ENCODE measurements around the gene PLCB1.

Gene PLCB1

GRCh38 chr20:8505476-8506200 is 373.6 kb downstream of the PLCB1 start:
- no peak for DNase-seq (ENCODE audit: low read depth)

GRCh38 chr20:8507231-8507630 is 375.2 kb downstream of the PLCB1 start:
- no peak for DNase-seq (ENCODE audit: low read depth)

- peak; percentile 47 for DNase-seq (ENCODE audit: low read depth)
These were observed 377.7 kb downstream of the PLCB1 start for GRCh38 chr20:8509809-8510208.

GRCh38 chr20:8510808-8511207 is 378.7 kb downstream of the PLCB1 start:
- DNase-seq (ENCODE audit: low read depth): no peak

GRCh38 chr20:8512003-8512402 is 379.9 kb downstream of the PLCB1 start:
- DNase-seq (ENCODE audit: low read depth): no peak

- DNase-seq (ENCODE audit: low read depth): no peak
These were observed 383.9 kb downstream of the PLCB1 start for GRCh38 chr20:8515810-8516435.

- no peak for DNase-seq (ENCODE audit: low read depth)
These were observed 386.8 kb downstream of the PLCB1 start for GRCh38 chr20:8518878-8519277.

- DNase-seq (ENCODE audit: low read depth): no peak
These were observed 387.8 kb downstream of the PLCB1 start for GRCh38 chr20:8519887-8520286.

- DNase-seq (ENCODE audit: low read depth): no peak
These were observed 390.1 kb downstream of the PLCB1 start for GRCh38 chr20:8522168-8522567.

GRCh38 chr20:8523684-8524083 is 391.6 kb downstream of the PLCB1 start:
- DNase-seq (ENCODE audit: low read depth): peak; percentile 29

- DNase-seq (ENCODE audit: low read depth): no peak
These were observed 392.3 kb downstream of the PLCB1 start for GRCh38 chr20:8524101-8525016.

GRCh38 chr20:8525017-8525343 is 392.9 kb downstream of the PLCB1 start:
- DNase-seq (ENCODE audit: low read depth): no peak

GRCh38 chr20:8526610-8527009 is 394.5 kb downstream of the PLCB1 start:
- no peak for DNase-seq (ENCODE audit: low read depth)

GRCh38 chr20:8527998-8528723 is 396.1 kb downstream of the PLCB1 start:
- DNase-seq (ENCODE audit: low read depth): peak; percentile 34

- no peak for DNase-seq (ENCODE audit: low read depth)
These were observed 398.0 kb downstream of the PLCB1 start for GRCh38 chr20:8530022-8530421.

- no peak for DNase-seq (ENCODE audit: low read depth)
These were observed 400.1 kb downstream of the PLCB1 start for GRCh38 chr20:8532169-8532568.

- DNase-seq (ENCODE audit: low read depth): no peak
These were observed 402.5 kb downstream of the PLCB1 start for GRCh38 chr20:8534368-8535160.

GRCh38 chr20:8535403-8536261 is 403.6 kb downstream of the PLCB1 start:
- no peak for DNase-seq (ENCODE audit: low read depth)

- no peak for DNase-seq (ENCODE audit: low read depth)
These were observed 404.2 kb downstream of the PLCB1 start for GRCh38 chr20:8536262-8536618.

- DNase-seq (ENCODE audit: low read depth): no peak
These were observed 408.4 kb downstream of the PLCB1 start for GRCh38 chr20:8540466-8540865.

GRCh38 chr20:8542110-8542486 is 410.0 kb downstream of the PLCB1 start:
- no peak for DNase-seq (ENCODE audit: low read depth)

All from amniotic epithelial cell (primary cell).